ENCODE data around the gene IRS2.

The IRS2 gene

GRCh38 chr13:109784590-109785140 lies 1.7 kb downstream of the IRS2 start:
- TF ChIP-seq, protein P1, sequence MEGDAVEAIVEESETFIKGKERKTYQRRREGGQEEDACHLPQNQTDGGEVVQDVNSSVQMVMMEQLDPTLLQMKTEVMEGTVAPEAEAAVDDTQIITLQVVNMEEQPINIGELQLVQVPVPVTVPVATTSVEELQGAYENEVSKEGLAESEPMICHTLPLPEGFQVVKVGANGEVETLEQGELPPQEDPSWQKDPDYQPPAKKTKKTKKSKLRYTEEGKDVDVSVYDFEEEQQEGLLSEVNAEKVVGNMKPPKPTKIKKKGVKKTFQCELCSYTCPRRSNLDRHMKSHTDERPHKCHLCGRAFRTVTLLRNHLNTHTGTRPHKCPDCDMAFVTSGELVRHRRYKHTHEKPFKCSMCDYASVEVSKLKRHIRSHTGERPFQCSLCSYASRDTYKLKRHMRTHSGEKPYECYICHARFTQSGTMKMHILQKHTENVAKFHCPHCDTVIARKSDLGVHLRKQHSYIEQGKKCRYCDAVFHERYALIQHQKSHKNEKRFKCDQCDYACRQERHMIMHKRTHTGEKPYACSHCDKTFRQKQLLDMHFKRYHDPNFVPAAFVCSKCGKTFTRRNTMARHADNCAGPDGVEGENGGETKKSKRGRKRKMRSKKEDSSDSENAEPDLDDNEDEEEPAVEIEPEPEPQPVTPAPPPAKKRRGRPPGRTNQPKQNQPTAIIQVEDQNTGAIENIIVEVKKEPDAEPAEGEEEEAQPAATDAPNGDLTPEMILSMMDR (IDR thresholded peaks at IDR 0.05): peak; percentile 49 to 94
- Histone ChIP-seq H3K27me3 (no peaks in the 10 kb centered on the region), H3K4me3 (peak overlapping the region; percentile 73 to 88), H3K36me3 (peaks cover 36 to 44% (median 41%) of the 10 kb centered on the region in 3 donors), H3K27ac (peak overlapping the region; percentile 76 to 93), H3K9me3 (no peaks in the 10 kb centered on the region), H3K4me1 (peaks cover 0 to 59% (median 47%) of the 10 kb centered on the region in 4 donors)
- DNase-seq: peak; percentile 60 to 84
- intact Hi-C loops (cut with DNase I; ENCODE audit: low total_unique reads): loop anchor here (2.0 to 10.0 kb wide), 5 partner anchors 240 to 822 kb away; no protein-coding TSS in a partner anchor

DNA sequence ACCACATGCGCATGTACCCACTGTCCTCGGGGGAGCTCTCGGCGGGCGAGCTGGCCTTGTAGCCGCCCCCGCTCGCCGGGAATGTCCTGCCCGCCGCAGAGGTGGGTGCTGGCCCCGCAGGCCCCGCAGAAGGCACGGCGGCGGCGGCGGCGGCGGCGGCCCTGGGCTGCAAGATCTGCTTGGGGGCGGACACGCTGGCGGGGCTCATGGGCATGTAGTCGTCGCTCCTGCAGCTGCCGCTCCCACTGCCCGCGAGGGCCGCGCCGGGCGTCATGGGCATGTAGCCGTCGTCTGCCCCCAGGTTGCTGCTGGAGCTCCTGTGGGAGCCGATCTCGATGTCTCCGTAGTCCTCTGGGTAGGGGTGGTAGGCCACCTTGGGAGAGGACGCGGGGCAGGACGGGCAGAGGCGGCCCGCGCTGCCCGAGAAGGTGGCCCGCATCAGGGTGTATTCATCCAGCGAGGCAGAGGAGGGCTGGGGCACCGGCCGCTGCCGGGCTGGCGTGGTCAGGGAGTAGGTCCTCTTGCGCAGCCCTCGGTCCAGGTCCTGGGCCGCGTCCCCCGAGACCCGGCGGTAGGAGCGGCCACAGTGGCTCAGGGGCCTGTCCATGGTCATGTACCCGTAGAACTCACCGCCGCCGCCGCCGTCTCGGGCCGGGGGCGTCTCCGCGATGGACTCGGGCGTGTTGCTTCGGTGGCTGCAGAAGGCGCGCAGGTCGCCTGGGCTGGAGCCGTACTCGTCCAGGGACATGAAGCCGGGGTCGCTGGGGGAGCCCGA lies 2.4 kb downstream of the IRS2 start:
- H3K27ac ChIP-seq: peak overlapping the region; percentile 69 to 76
- peaks cover 36 to 47% (median 41%) of the 10 kb centered on the region in 3 donors for H3K36me3 ChIP-seq
- H3K9me3 ChIP-seq: no peaks in the 10 kb centered on the region
- intact Hi-C loops (cut with DNase I; ENCODE audit: low total_unique reads): loop anchor here (2.0 to 10.0 kb wide), 5 partner anchors 241 to 822 kb away; no protein-coding TSS in a partner anchor
- H3K27me3 ChIP-seq: no peaks in the 10 kb centered on the region
- H3K4me3 ChIP-seq: peak overlapping the region; percentile 73 to 88
- TF ChIP-seq, protein P1 (IDR thresholded peaks at IDR 0.05): no peak
- no peak for DNase-seq
- peaks cover 0 to 57% (median 49%) of the 10 kb centered on the region in 4 donors for H3K4me1 ChIP-seq

- peak in 1 of 2 donors; percentile 73 for DNase-seq
- Histone ChIP-seq H3K27me3 (no peaks in the 10 kb centered on the region), H3K4me3 (peak overlapping the region; percentile 73 to 88), H3K27ac (peak overlapping the region; percentile 69 to 76), H3K4me1 (peaks cover 0 to 57% (median 48%) of the 10 kb centered on the region in 4 donors), H3K36me3 (peaks cover 36 to 49% (median 41%) of the 10 kb centered on the region in 3 donors), H3K9me3 (no peaks in the 10 kb centered on the region)
- intact Hi-C loops (cut with DNase I; ENCODE audit: low total_unique reads): loop anchor here (5.0 to 10.0 kb wide), 4 partner anchors 241 to 821 kb away; no protein-coding TSS in a partner anchor
- TF ChIP-seq, protein P1 (IDR thresholded peaks at IDR 0.05): no peak
Measured at GRCh38 chr13:109783447-109783814, 3.0 kb downstream of the IRS2 start.

GRCh38 chr13:109782823-109783431 lies 3.5 kb downstream of the IRS2 start:
- H3K9me3 ChIP-seq: no peaks in the 10 kb centered on the region
- intact Hi-C loops (cut with DNase I; ENCODE audit: low total_unique reads): loop anchor here (5.0 to 10.0 kb wide), 4 partner anchors 242 to 821 kb away; no protein-coding TSS in a partner anchor
- no peaks in the 10 kb centered on the region for H3K27me3 ChIP-seq
- DNase-seq: no peak
- peaks cover 0 to 61% (median 45%) of the 10 kb centered on the region in 4 donors for H3K4me1 ChIP-seq
- TF ChIP-seq, protein P1 (IDR thresholded peaks at IDR 0.05): no peak
- peak overlapping the region; percentile 59 to 76 for H3K27ac ChIP-seq
- H3K4me3 ChIP-seq: peak overlapping the region; percentile 73 to 88
- peaks cover 36 to 49% (median 41%) of the 10 kb centered on the region in 3 donors for H3K36me3 ChIP-seq

DNA sequence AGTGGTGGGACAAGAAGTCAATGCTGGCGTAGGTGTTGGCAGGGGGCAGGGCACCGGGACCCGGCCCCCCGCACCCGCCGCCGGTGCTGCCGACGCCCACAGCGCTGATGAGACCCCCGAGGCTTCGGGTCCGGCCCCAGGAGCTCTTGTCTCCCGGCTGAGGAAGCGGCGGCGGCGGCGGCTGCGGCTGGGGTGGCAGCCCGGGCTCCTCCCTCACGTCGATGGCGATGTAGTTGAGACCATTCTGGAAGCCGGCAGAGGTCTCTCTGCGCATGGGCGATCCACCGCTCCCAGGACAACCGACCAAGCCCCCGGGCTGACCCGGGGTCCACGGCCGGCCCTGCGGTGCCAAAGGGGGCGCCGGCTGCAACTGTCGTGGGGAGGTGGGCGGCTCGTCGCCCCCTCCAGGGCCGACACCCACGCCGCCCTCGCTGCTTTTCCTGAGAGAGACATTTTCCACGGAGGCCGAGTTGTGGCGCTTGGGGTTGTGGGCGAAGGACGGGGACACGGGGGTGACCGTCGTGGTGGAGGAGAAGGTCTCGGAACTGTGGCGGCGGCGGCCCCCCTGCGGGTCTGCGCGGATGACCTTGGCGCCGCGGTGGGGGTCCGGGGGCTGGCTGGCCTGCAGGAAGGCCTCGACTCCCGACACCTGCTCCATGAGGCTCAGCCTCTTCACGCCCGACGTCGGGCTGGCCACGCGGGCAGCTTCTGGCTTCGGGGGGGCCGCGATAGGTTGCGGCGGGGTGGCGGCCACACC lies 4.1 kb downstream of the IRS2 start:
- no peaks in the 10 kb centered on the region for H3K9me3 ChIP-seq
- peak overlapping the region; percentile 73 to 88 for H3K4me3 ChIP-seq
- H3K4me1 ChIP-seq: peaks cover 0 to 63% (median 45%) of the 10 kb centered on the region in 4 donors
- no peaks in the 10 kb centered on the region for H3K27me3 ChIP-seq
- DNase-seq: no peak
- H3K27ac ChIP-seq: peak overlapping the region; percentile 59 to 76
- intact Hi-C loops (cut with DNase I; ENCODE audit: low total_unique reads): loop anchor here (5.0 to 10.0 kb wide), 4 partner anchors 243 to 820 kb away; no protein-coding TSS in a partner anchor
- peaks cover 36 to 49% (median 41%) of the 10 kb centered on the region in 3 donors for H3K36me3 ChIP-seq
- TF ChIP-seq, protein P1 (IDR thresholded peaks at IDR 0.05): no peak

All from tibial artery (tissue), 4 donors.